Activated B cell treated with CpG ODN at 0.5 μM for 24 hours (primary cell): ENCODE data around the gene CDKN2AIPNL. TPM values are rescaled to one million over a fixed set of nuclear protein-coding genes. Genes with fewer than 3 reads are reported as not detected.

Source experiments
- ATAC-seq: fragments of 200-7000 bp; cut with Tn5 transposase; one replicate; pipeline ENCODE4 v1.10.0; 2021; ENCODE audit warnings: low read depth, mild to moderate bottlenecking, moderate library complexity
- CTCF ChIA-PET: fragments of 350-600 bp; sonication (Branson Sonifier 250); formaldehyde crosslinking; loops from one replicate; lab custom pipeline; 2021; ENCODE audit warnings: antibody characterized with exemption; lab: Charles Lee
- POLR2A ChIA-PET: fragments of 350-600 bp; sonication (Branson Sonifier 250); formaldehyde crosslinking; loops from one replicate; lab custom pipeline; 2021; ENCODE audit warnings: antibody characterized with exemption; lab: Charles Lee
- DNase-seq: peaks from one replicate; pipeline ENCODE4 v3.0.0; 2022
- H3K27ac Mint-ChIP-seq: one replicate; pipeline ENCODE4 v1.8.0; 2020; ENCODE audit warnings: mixed read lengths
- H3K27me3 Mint-ChIP-seq: one replicate; pipeline ENCODE4 v1.8.0; 2021; ENCODE audit warnings: mixed read lengths
- H3K36me3 Mint-ChIP-seq: one replicate; pipeline ENCODE4 v1.8.0; 2021; ENCODE audit warnings: low read depth, mixed read lengths
- H3K4me1 Mint-ChIP-seq: one replicate; pipeline ENCODE4 v1.8.0; 2021; ENCODE audit warnings: mixed read lengths
- H3K4me3 Mint-ChIP-seq: one replicate; pipeline ENCODE4 v1.8.0; 2020; ENCODE audit warnings: mild to moderate bottlenecking, mixed read lengths
- H3K9me3 Mint-ChIP-seq: one replicate; pipeline ENCODE4 v1.8.0; 2020; ENCODE audit warnings: mixed read lengths
- CTCF ChIP-seq: fragments of 200-600 bp; IDR thresholded peaks from one replicate; pipeline ENCODE4 v1.8.0; 2022; ENCODE audit warnings: antibody characterized with exemption, mild to moderate bottlenecking
- intact Hi-C: fragments of 100-400 bp; cut with micrococcal nuclease; formaldehyde crosslinking; loops from one replicate; pipeline ENCODE4 v1.15.1; 2024
- total RNA-seq: library from RNA; stranded (reverse); gene quantifications from 2 replicates; pipeline ENCODE4 v1.2.3, GENCODE V29; 2022

Gene CDKN2AIPNL
- total RNA-seq, 1 donor from 2014 or later = 21.6 TPM

- no peaks in the 10 kb centered on the region for H3K27me3 Mint-ChIP-seq
- H3K36me3 Mint-ChIP-seq = no peaks in the 10 kb centered on the region
- DNase-seq (no peak), ATAC-seq (no peak)
- TF ChIP-seq CTCF = no peak
- H3K27ac Mint-ChIP-seq = peak overlapping the region; percentile 68
- H3K9me3 Mint-ChIP-seq = no peaks in the 10 kb centered on the region
- H3K4me1 Mint-ChIP-seq = peaks cover 27% of the 10 kb centered on the region
- CTCF ChIA-PET = interaction anchor here (1.2 to 1.7 kb wide), 3 partner anchors 9 to 141 kb away, joined by 4 to 5 read pairs (median 5); partner anchors contain the start of gene CDKN2AIPNL
- intact Hi-C loops = loop anchor here (1.0 to 5.0 kb wide), 5 partner anchors 10 to 210 kb away; partner anchors contain the start of genes JADE2, PPP2CA and UBE2B
- POLR2A ChIA-PET = interaction anchor here (0.6 to 2.6 kb wide), 9 partner anchors 9 to 124 kb away, joined by 3 to 31 read pairs (median 9); partner anchors contain the start of genes CDKN2AIPNL and JADE2
- no peak overlapping the region for H3K4me3 Mint-ChIP-seq
Measured at GRCh38 chr5:134437340-134437846, 25.7 kb upstream of the CDKN2AIPNL start.

- TF ChIP-seq CTCF = no peak
- no peaks in the 10 kb centered on the region for H3K9me3 Mint-ChIP-seq
- peak overlapping the region; percentile 56 for H3K4me3 Mint-ChIP-seq
- H3K27ac Mint-ChIP-seq = peak overlapping the region; percentile 68
- H3K4me1 Mint-ChIP-seq = peaks cover 25% of the 10 kb centered on the region
- ATAC-seq (peak; percentile 95), DNase-seq (peak; percentile 64)
- no peaks in the 10 kb centered on the region for H3K36me3 Mint-ChIP-seq
- no peaks in the 10 kb centered on the region for H3K27me3 Mint-ChIP-seq
- CTCF ChIA-PET = interaction anchor here (1.0 to 1.7 kb wide), 4 partner anchors 8 to 141 kb away, joined by 4 to 5 read pairs (median 5); partner anchors contain the start of gene CDKN2AIPNL
- intact Hi-C loops = loop anchor here (1.0 to 5.0 kb wide), 6 partner anchors 11 to 209 kb away; partner anchors contain the start of genes JADE2, PPP2CA and UBE2B
- POLR2A ChIA-PET = interaction anchor here (0.6 to 2.6 kb wide), 13 partner anchors 10 to 124 kb away, joined by 3 to 31 read pairs (median 6); partner anchors contain the start of genes CDKN2AIPNL and JADE2
Measured at GRCh38 chr5:134436523-134437339, 25.1 kb upstream of the CDKN2AIPNL start.

- Mint-ChIP-seq H3K36me3 (no peaks in the 10 kb centered on the region), H3K4me3 (no peak overlapping the region), H3K27ac (no peak overlapping the region), H3K9me3 (no peaks in the 10 kb centered on the region), H3K27me3 (no peaks in the 10 kb centered on the region), H3K4me1 (peaks cover 24% of the 10 kb centered on the region)
- no peak for DNase-seq
- intact Hi-C loops = loop anchor here (5.0 kb wide), 1 partner anchor 208 kb away; the partner anchor contains the start of gene PPP2CA
- POLR2A ChIA-PET = interaction anchor here (0.9 to 2.6 kb wide), 4 partner anchors 31 to 119 kb away, joined by 6 to 31 read pairs (median 12); partner anchors contain the start of gene JADE2
- no peak for TF ChIP-seq CTCF
- ATAC-seq = no peak
- CTCF ChIA-PET = no interaction called here
Measured at GRCh38 chr5:134435560-134435959, 23.9 kb upstream of the CDKN2AIPNL start.

GRCh38 chr5:134432677-134433359 lies 21.1 kb upstream of the CDKN2AIPNL start:
- POLR2A ChIA-PET = no interaction called here
- Mint-ChIP-seq H3K36me3 (no peaks in the 10 kb centered on the region), H3K4me1 (peaks cover 17% of the 10 kb centered on the region), H3K4me3 (no peak overlapping the region), H3K9me3 (no peaks in the 10 kb centered on the region), H3K27ac (no peak overlapping the region), H3K27me3 (no peaks in the 10 kb centered on the region)
- DNase-seq = no peak
- TF ChIP-seq CTCF = no peak
- no peak for ATAC-seq
- intact Hi-C loops = no loop called here
- CTCF ChIA-PET = interaction anchor here (0.6 kb wide), 1 partner anchor 21 kb away, joined by 3 read pairs; the partner anchor contains the start of gene CDKN2AIPNL
